OCI-LY3 (cell line): ENCODE measurements around the gene TENM4.

Experiments
- H2AFZ ChIP-seq: fragments of 200-600, 300-600 bp; shearing (Covaris generic); 2 replicates; pipeline ENCODE4 v1.6.0; 2014; ENCODE audit warnings: antibody characterized with exemption, low read depth, low read length
- H3K27ac ChIP-seq: fragments of 200-600, 300-600 bp; sonication (generic); 2 replicates; pipeline ENCODE4 v1.5.1; 2014; ENCODE audit warnings: mild to moderate bottlenecking, low read length, moderate library complexity, mixed read lengths
- H3K27me3 ChIP-seq: fragments of 200-600, 300-600 bp; sonication (generic); 2 replicates; pipeline ENCODE4 v1.6.1; 2014; ENCODE audit warnings: low read depth, low read length, mixed read lengths
- H3K36me3 ChIP-seq: fragments of 200-600, 300-600 bp; sonication (generic); replicated peaks from 2 replicates; pipeline ENCODE3; 2014; ENCODE audit warnings: low read depth, low read length, mixed read lengths
- H3K4me1 ChIP-seq: fragments of 300-600, 200-600 bp; sonication (generic); 2 replicates; pipeline ENCODE4 v1.6.1; 2014; ENCODE audit warnings: low read length, mixed read lengths
- H3K4me2 ChIP-seq: fragments of 200-600, 300-600 bp; sonication (generic); 2 replicates; pipeline ENCODE4 v1.6.1; 2014; ENCODE audit warnings: low read length, mixed read lengths
- H3K4me3 ChIP-seq: fragments of 300-600, 200-600 bp; sonication (generic); 2 replicates; pipeline ENCODE4 v1.5.1; 2014; ENCODE audit warnings: antibody characterized with exemption, mild to moderate bottlenecking, low read length, moderate library complexity
- H3K79me2 ChIP-seq: fragments of 300-600, 200-600 bp; shearing (Covaris generic); 2 replicates; pipeline ENCODE4 v1.6.1; 2014; ENCODE audit warnings: mild to moderate bottlenecking, low read length, mixed read lengths
- H3K9ac ChIP-seq: fragments of 300-600, 200-600 bp; shearing (Covaris generic); 2 replicates; pipeline ENCODE4 v1.6.0; 2014; ENCODE audit warnings: mild to moderate bottlenecking, low read length, moderate library complexity
- H3K9me3 ChIP-seq: fragments of 200-600, 300-600 bp; shearing (Covaris generic); 2 replicates; pipeline ENCODE4 v1.6.1; 2014; ENCODE audit warnings: low read length, mixed read lengths; ENCODE audit not compliant: insufficient read depth
- H4K20me1 ChIP-seq: fragments of 200-600, 300-600 bp; sonication (generic); 2 replicates; pipeline ENCODE4 v1.6.1; 2016; ENCODE audit warnings: low read length, mixed read lengths; ENCODE audit not compliant: insufficient read depth
- EZH2phosphoT487 ChIP-seq: fragments of 200-600 bp; shearing (Covaris generic); IDR thresholded peaks from 2 replicates; pipeline ENCODE4 v1.6.1; 2018; ENCODE audit warnings: antibody characterized with exemption, mixed run types, low read depth
- TF ChIP-seq, protein P1 (sequence below): fragments of 200-600, 300-600 bp; sonication (generic); IDR thresholded peaks from 2 replicates; pipeline ENCODE4 v1.5.1; 2014; ENCODE audit warnings: antibody characterized with exemption, low read length, low read depth

The TENM4 gene

GRCh38 chr11:78725200-78725599 is 715.6 kb downstream of the TENM4 start:
- Histone ChIP-seq H3K79me2 (no peaks in the 10 kb centered on the region), H3K36me3 (peaks cover 4% of the 10 kb centered on the region), H2AFZ (no peak overlapping the region), H3K27me3 (no peaks in the 10 kb centered on the region), H4K20me1 (no peaks in the 10 kb centered on the region), H3K9ac (no peak overlapping the region), H3K9me3 (no peaks in the 10 kb centered on the region), H3K4me3 (no peak overlapping the region), H3K4me1 (no peaks in the 10 kb centered on the region), H3K27ac (no peak overlapping the region), H3K4me2 (no peak overlapping the region)
- TF ChIP-seq, protein P1, sequence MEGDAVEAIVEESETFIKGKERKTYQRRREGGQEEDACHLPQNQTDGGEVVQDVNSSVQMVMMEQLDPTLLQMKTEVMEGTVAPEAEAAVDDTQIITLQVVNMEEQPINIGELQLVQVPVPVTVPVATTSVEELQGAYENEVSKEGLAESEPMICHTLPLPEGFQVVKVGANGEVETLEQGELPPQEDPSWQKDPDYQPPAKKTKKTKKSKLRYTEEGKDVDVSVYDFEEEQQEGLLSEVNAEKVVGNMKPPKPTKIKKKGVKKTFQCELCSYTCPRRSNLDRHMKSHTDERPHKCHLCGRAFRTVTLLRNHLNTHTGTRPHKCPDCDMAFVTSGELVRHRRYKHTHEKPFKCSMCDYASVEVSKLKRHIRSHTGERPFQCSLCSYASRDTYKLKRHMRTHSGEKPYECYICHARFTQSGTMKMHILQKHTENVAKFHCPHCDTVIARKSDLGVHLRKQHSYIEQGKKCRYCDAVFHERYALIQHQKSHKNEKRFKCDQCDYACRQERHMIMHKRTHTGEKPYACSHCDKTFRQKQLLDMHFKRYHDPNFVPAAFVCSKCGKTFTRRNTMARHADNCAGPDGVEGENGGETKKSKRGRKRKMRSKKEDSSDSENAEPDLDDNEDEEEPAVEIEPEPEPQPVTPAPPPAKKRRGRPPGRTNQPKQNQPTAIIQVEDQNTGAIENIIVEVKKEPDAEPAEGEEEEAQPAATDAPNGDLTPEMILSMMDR = no peak
- no peak for TF ChIP-seq EZH2phosphoT487

GRCh38 chr11:78722786-78723185 is 718.0 kb downstream of the TENM4 start:
- TF ChIP-seq, protein P1 = no peak
- TF ChIP-seq EZH2phosphoT487 = no peak
- no peak overlapping the region for H3K4me3 ChIP-seq
- H3K4me1 ChIP-seq = no peaks in the 10 kb centered on the region
- H3K9me3 ChIP-seq = no peaks in the 10 kb centered on the region
- no peak overlapping the region for H3K27ac ChIP-seq
- no peak overlapping the region for H2AFZ ChIP-seq
- H3K36me3 ChIP-seq = peaks cover 4% of the 10 kb centered on the region
- no peaks in the 10 kb centered on the region for H4K20me1 ChIP-seq
- no peak overlapping the region for H3K9ac ChIP-seq
- no peak overlapping the region for H3K4me2 ChIP-seq
- no peaks in the 10 kb centered on the region for H3K79me2 ChIP-seq
- H3K27me3 ChIP-seq = no peaks in the 10 kb centered on the region

GRCh38 chr11:78720281-78720989 is 720.4 kb downstream of the TENM4 start:
- H4K20me1 ChIP-seq = no peaks in the 10 kb centered on the region; the same call in 1 of the 2 replicates
- no peak overlapping the region for H2AFZ ChIP-seq
- no peak overlapping the region for H3K4me3 ChIP-seq
- peaks cover 4% of the 10 kb centered on the region for H3K36me3 ChIP-seq
- H3K27ac ChIP-seq = no peak overlapping the region
- H3K9ac ChIP-seq = no peak overlapping the region
- H3K4me1 ChIP-seq = no peaks in the 10 kb centered on the region
- no peaks in the 10 kb centered on the region for H3K9me3 ChIP-seq
- H3K79me2 ChIP-seq = no peaks in the 10 kb centered on the region
- TF ChIP-seq EZH2phosphoT487 = no peak
- TF ChIP-seq, protein P1 = no peak
- H3K27me3 ChIP-seq = no peaks in the 10 kb centered on the region
- no peak overlapping the region for H3K4me2 ChIP-seq

DNA sequence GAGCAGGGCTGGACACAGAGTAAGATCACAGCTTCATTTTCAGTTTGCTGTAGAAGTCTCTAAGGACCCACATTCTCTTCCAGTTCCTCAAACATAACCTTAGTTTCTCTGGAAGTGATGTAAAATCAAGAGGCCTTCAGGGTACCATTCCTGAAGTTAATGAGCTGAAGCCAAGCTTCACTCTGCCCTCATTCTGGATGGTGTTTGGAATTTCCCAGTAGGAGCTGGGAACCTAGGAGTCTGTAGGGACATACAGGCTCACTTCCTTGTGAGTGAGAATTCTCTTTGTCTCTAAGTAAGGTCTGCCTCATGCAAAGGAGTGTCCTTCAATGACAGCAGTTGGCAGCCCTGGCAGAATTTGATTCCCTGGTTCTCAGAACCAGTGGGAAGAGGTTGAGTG is 723.8 kb downstream of the TENM4 start:
- H3K4me1 ChIP-seq = no peaks in the 10 kb centered on the region
- TF ChIP-seq, protein P1 = no peak
- no peak for TF ChIP-seq EZH2phosphoT487
- no peak overlapping the region for H3K4me2 ChIP-seq
- no peaks in the 10 kb centered on the region for H3K27me3 ChIP-seq
- H3K27ac ChIP-seq = no peak overlapping the region
- H4K20me1 ChIP-seq = no peaks in the 10 kb centered on the region; the same call in 1 of the 2 replicates
- H2AFZ ChIP-seq = no peak overlapping the region
- H3K9ac ChIP-seq = no peak overlapping the region
- H3K79me2 ChIP-seq = no peaks in the 10 kb centered on the region
- H3K36me3 ChIP-seq = no peaks in the 10 kb centered on the region
- H3K4me3 ChIP-seq = no peak overlapping the region
- H3K9me3 ChIP-seq = no peaks in the 10 kb centered on the region
